Adrenal gland (tissue), 12 donors: ENCODE results near the gene BBS5. TPM values are rescaled to one million over a fixed set of nuclear protein-coding genes. Genes with fewer than 3 reads are reported as not detected.

Experiments used
- DNase-seq, 7 donors: peaks; one replicate each; pipeline ENCODE4 v3.0.0-alpha.2; 2019 to 2020
- H3K27ac ChIP-seq, 5 donors: fragments of 200-600 bp; sonication (generic) in 4 of 5; 1 replicate in 3 of 5; 2 replicates in 2 of 5; pipeline versions ENCODE4 v1.5.1 to v1.8.0; 2016 to 2020; ENCODE audit warnings: mild to moderate bottlenecking in 1 of 5
- H3K27me3 ChIP-seq: fragments of 200-600 bp; 2 replicates; pipeline ENCODE4 v1.8.0; 2021
- H3K36me3 ChIP-seq, 2 donors: fragments of 200-600 bp; replicated peaks in 1 of 2; 1 replicate in 1 of 2; 2 replicates in 1 of 2; pipeline versions ENCODE4 v1.5.1 to v1.8.0; 2018 to 2022
- H3K4me1 ChIP-seq, 2 donors: fragments of 200-600 bp; replicated peaks in 1 of 2; 1 replicate in 1 of 2; 2 replicates in 1 of 2; pipeline versions ENCODE4 v1.5.1 to v1.8.0; 2018 to 2021
- H3K4me3 ChIP-seq, 4 donors: fragments of 200-600 bp; sonication (generic) in 3 of 4; one replicate each; pipeline ENCODE4 v1.5.1; 2016 to 2018
- H3K9me3 ChIP-seq, 3 donors: fragments of 200-600 bp; sonication (generic) in 1 of 3; replicated peaks in 1 of 3; 1 replicate in 2 of 3; 2 replicates in 1 of 3; pipeline versions ENCODE4 v1.5.1 to v1.8.0; 2016 to 2021
- CTCF ChIP-seq, 6 experiments: fragments of 450-650 bp in 4 of 6; fragments of 200-600 bp in 2 of 6; sonication (generic) in 1 of 6; IDR thresholded peaks; 1 replicate in 5 of 6; 2 replicates in 1 of 6; pipeline versions ENCODE4 v1.5.1 to v1.8.0; 2016 to 2021; ENCODE audit warnings: antibody characterized with exemption in 6 of 6, mild to moderate bottlenecking in 2 of 6, moderate library complexity in 1 of 6
- POLR2A ChIP-seq, 2 donors: fragments of 450-650 bp; IDR thresholded peaks; one replicate each; pipeline ENCODE4 v1.6.1; 2017; ENCODE audit warnings: antibody characterized with exemption in 2 of 2, mild to moderate bottlenecking in 2 of 2, moderate library complexity in 1 of 2
- WGBS, 4 donors: extraction: QIAGEN DNeasy Blood & Tissue Kit in 2 of 4; methylation state at CpG; one replicate each; pipeline versions ENCODE4 v1.1.5 to v1.1.7; 2013 to 2017; 5-methylcytosine and 5-hydroxymethylcytosine counted together
- intact Hi-C, 2 donors: fragments of 100-400 bp; cut with DNase I; formaldehyde crosslinking; loops; one replicate each; pipeline versions ENCODE4 v1.14.1 to v1.15.0; 2022 to 2023
- polyA plus RNA-seq, 3 donors: library from polyadenylated mRNA; stranded (reverse); fragments of 200-250 nt in 2 of 3; fragments of 350-450 nt in 1 of 3; fragmentation: Illumina TruSeq in 1 of 3; extraction: RNeasy Lipid Tissue Mini Kit (QIAGEN cat#74804) in 1 of 3; gene quantifications; one replicate each; pipeline ENCODE4 v1.2.3, GENCODE V29; 2013 to 2014
- total RNA-seq, 9 donors: library from RNA; depleted of rRNA in 4 of 9; stranded (reverse); fragments of >200 nt in 4 of 9; fragments of 120-200 nt in 1 of 9; fragmentation: NEBNext Ultra II Directional in 1 of 9; extraction: Animal tissue kit (Norgen Biotek cat#: 25700) in 1 of 9; gene quantifications; one replicate each; pipeline versions ENCODE4 v1.1.0 to v1.2.4, GENCODE V29; 2013 to 2023
- donor health status: healthy with polysubstance abuse.
- donor health status: Bipolar disorder and iron deficiency.
- donor health status: DM: yes; HTN: yes; CAD: no.
- donor health status: DM: no; HTN: no; CAD: no.
- donor health status: DM: no; HTN: no; CAD: no.
- donor health status: DM: yes; HTN: yes; CAD: no.

The BBS5 gene
- total and polyA plus RNA-seq, 12 donors: 3.6 to 15.7 (median 10.6) TPM

GRCh38 chr2:169464466-169464865, 14.8 kb upstream of the BBS5 start:
- no peak overlapping the region for H3K27ac ChIP-seq
- no peak for TF ChIP-seq POLR2A (IDR thresholded peaks at IDR 0.05)
- no peak for TF ChIP-seq CTCF (IDR thresholded peaks at IDR 0.05)
- H3K36me3 ChIP-seq: no peaks in the 10 kb centered on the region
- no peaks in the 10 kb centered on the region for H3K27me3 ChIP-seq
- H3K9me3 ChIP-seq: no peaks in the 10 kb centered on the region
- no peak for DNase-seq
- 95 to 100% (median 95%) methylated on average over 1 of the region's 1 CpG for WGBS, 4 donors
- H3K4me3 ChIP-seq: no peak overlapping the region
- no peaks in the 10 kb centered on the region for H3K4me1 ChIP-seq
- intact Hi-C loops: no loop called here

- H3K9me3 ChIP-seq: no peaks in the 10 kb centered on the region
- no peak overlapping the region for H3K4me3 ChIP-seq
- no peak for DNase-seq
- H3K27me3 ChIP-seq: no peaks in the 10 kb centered on the region
- H3K4me1 ChIP-seq: no peaks in the 10 kb centered on the region
- no peaks in the 10 kb centered on the region for H3K36me3 ChIP-seq
- no peak overlapping the region for H3K27ac ChIP-seq
- intact Hi-C loops: no loop called here
- 42 to 57% (median 48%) methylated on average over 2 of the region's 2 CpGs for WGBS, 4 donors
- no peak for TF ChIP-seq POLR2A (IDR thresholded peaks at IDR 0.05)
- no peak for TF ChIP-seq CTCF (IDR thresholded peaks at IDR 0.05)
Measured at GRCh38 chr2:169464882-169465281, 14.4 kb upstream of the BBS5 start.

GRCh38 chr2:169468841-169469240, 10.5 kb upstream of the BBS5 start:
- WGBS, 4 donors: 94 to 100% (median 98%) methylated on average over 1 of the region's 1 CpG
- Histone ChIP-seq H3K9me3 (no peaks in the 10 kb centered on the region), H3K4me3 (no peak overlapping the region), H3K36me3 (no peaks in the 10 kb centered on the region), H3K4me1 (no peaks in the 10 kb centered on the region), H3K27me3 (no peaks in the 10 kb centered on the region), H3K27ac (no peak overlapping the region)
- TF ChIP-seq POLR2A (IDR thresholded peaks at IDR 0.05): no peak
- no peak for TF ChIP-seq CTCF (IDR thresholded peaks at IDR 0.05)
- intact Hi-C loops: no loop called here
- no peak for DNase-seq

- no peaks in the 10 kb centered on the region for H3K36me3 ChIP-seq
Measured at GRCh38 chr2:169469952-169470572, 9.2 kb upstream of the BBS5 start.

More at GRCh38 chr2:169469952-169470572, 9.2 kb upstream of the BBS5 start:
- no peaks in the 10 kb centered on the region for H3K4me1 ChIP-seq
- intact Hi-C loops: no loop called here
- H3K9me3 ChIP-seq: no peaks in the 10 kb centered on the region
- no peak overlapping the region for H3K4me3 ChIP-seq
- no peak for DNase-seq
- no peaks in the 10 kb centered on the region for H3K27me3 ChIP-seq
- 73 to 86% (median 80%) methylated on average over 3 of the region's 3 CpGs for WGBS, 4 donors
- no peak overlapping the region for H3K27ac ChIP-seq
- TF ChIP-seq CTCF (IDR thresholded peaks at IDR 0.05) (no peak), POLR2A (IDR thresholded peaks at IDR 0.05) (no peak)
